GM12878 (cell line): ENCODE measurements around the gene CCDC27. TPM values are rescaled to one million over a fixed set of nuclear protein-coding genes. Genes with fewer than 3 reads are reported as not detected.
"Not testable (repeated sequence)": the region's sequence is repeated elsewhere in the genome, so short reads cannot be mapped to it uniquely, and the experiment has no call there.

Experiments used
- ATAC-seq: fragments of 200-7000 bp; cut with Tn5 transposase; 3 replicates; pipeline ENCODE4 v1.9.1; 2020; ENCODE audit warnings: mild to moderate bottlenecking, moderate library complexity
- BruUV-seq: library from RNA; stranded (reverse); fragments of 400-500 nt; replicated peaks from 2 replicates; lab custom pipeline; 2021; lab: Mats Ljungman, UMichigan
- CTCF ChIA-PET: fragments of 300-600 bp; sonication (Branson Sonifier 250); formaldehyde crosslinking; extraction: SDS; loops from one replicate; lab custom pipeline; 2021; ENCODE audit warnings: inconsistent platforms; lab: Yijun Ruan, JAX
- POLR2A ChIA-PET: fragments of 350-600 bp; formaldehyde crosslinking; extraction: SDS; loops from one replicate; lab custom pipeline; 2021; ENCODE audit warnings: inconsistent platforms; lab: Charles Lee
- RAD21 ChIA-PET: fragments of 300-600 bp; sonication (Branson Sonifier 250); formaldehyde crosslinking; loops from one replicate; lab custom pipeline; 2023; ENCODE audit warnings: antibody characterized with exemption; ENCODE audit not compliant: unreplicated experiment; lab: Charles Lee
- SMC1A ChIA-PET: fragments of 300-600 bp; sonication (Branson Sonifier 250); formaldehyde crosslinking; loops from one replicate; lab custom pipeline; 2023; ENCODE audit not compliant: unreplicated experiment, uncharacterized antibody; lab: Charles Lee
- DNase-seq: peaks from one replicate; pipeline ENCODE4 v3.0.0-alpha.2; 2011; ENCODE audit warnings: low read depth, low spot score
- FAIRE-seq: peaks from 3 replicates; lab custom pipeline; 2011; peaks lifted over from hg19 to GRCh38; lab: Jason Lieb, UNC
- H2AFZ ChIP-seq: 2 replicates; pipeline ENCODE4 v1.6.0; 2011; ENCODE audit warnings: low read depth, low read length, control low read depth; ENCODE audit not compliant: control insufficient read depth
- H3K27ac ChIP-seq: 2 replicates; pipeline ENCODE4 v1.5.1; 2011; ENCODE audit warnings: control low read depth; ENCODE audit not compliant: control insufficient read depth, insufficient read depth
- H3K27me3 ChIP-seq, 2 experiments: replicated peaks in 1 of 2; 2 replicates each; pipeline versions ENCODE4 v1.6.0 to v1.6.1; 2011; ENCODE audit warnings: low read length in 1 of 2; ENCODE audit not compliant: control insufficient read depth in 2 of 2, insufficient read depth in 2 of 2
- H3K36me3 ChIP-seq, 2 experiments: 2 replicates each; pipeline ENCODE4 v1.5.1; 2011; ENCODE audit warnings: low read length in 1 of 2; ENCODE audit not compliant: control insufficient read depth in 2 of 2, insufficient read depth in 2 of 2
- H3K4me1 ChIP-seq: 2 replicates; pipeline ENCODE4 v1.6.1; 2011; ENCODE audit warnings: mild to moderate bottlenecking, low read length, moderate library complexity, mixed read lengths; ENCODE audit not compliant: control insufficient read depth, insufficient read depth
- H3K4me2 ChIP-seq: 2 replicates; pipeline ENCODE4 v1.6.0; 2011; ENCODE audit warnings: control low read depth; ENCODE audit not compliant: control insufficient read depth, insufficient read depth
- H3K4me3 ChIP-seq: fragments of 200-600 bp; sonication (generic); 2 replicates; pipeline ENCODE4 v1.5.1; 2016
- H3K79me2 ChIP-seq: 2 replicates; pipeline ENCODE4 v1.6.0; 2011; ENCODE audit warnings: low read length; ENCODE audit not compliant: control insufficient read depth, insufficient read depth
- H3K9ac ChIP-seq: 2 replicates; pipeline ENCODE4 v1.8.0; 2011; ENCODE audit warnings: low read length, control low read depth, mixed read lengths; ENCODE audit not compliant: control insufficient read depth, insufficient read depth
- H3K9me3 ChIP-seq: replicated peaks from 3 replicates; pipeline ENCODE4 v1.5.1; 2011; ENCODE audit warnings: mild to moderate bottlenecking, low read length; ENCODE audit not compliant: control insufficient read depth, insufficient read depth
- H4K20me1 ChIP-seq: 2 replicates; pipeline ENCODE4 v1.6.0; 2011; ENCODE audit not compliant: control insufficient read depth, insufficient read depth
- IKZF1 ChIP-seq: fragments of 450-650 bp; conservative IDR thresholded peaks from 2 replicates; pipeline ENCODE4 v1.6.1; 2017; ENCODE audit warnings: antibody characterized with exemption, mild to moderate bottlenecking
- RAD21 ChIP-seq: IDR thresholded peaks from 2 replicates; pipeline ENCODE4 v1.6.1; 2011; ENCODE audit warnings: mild to moderate bottlenecking, low read depth, low read length, moderate library complexity; ENCODE audit not compliant: insufficient read depth
- RB1 ChIP-seq: fragments of 450-650 bp; formaldehyde crosslinking; IDR thresholded peaks from 2 replicates; pipeline ENCODE4 v1.6.1; 2017; ENCODE audit warnings: mild to moderate bottlenecking, borderline replicate concordance
- RUNX3 ChIP-seq: IDR thresholded peaks from 2 replicates; pipeline ENCODE4 v1.6.1; 2012; ENCODE audit warnings: low read length, inconsistent platforms
- SMC3 ChIP-seq: IDR thresholded peaks from 2 replicates; pipeline ENCODE4 v1.6.1; 2011; ENCODE audit warnings: low read length, improper control_type of control experiment, borderline replicate concordance
- YY1 ChIP-seq: IDR thresholded peaks from 2 replicates; pipeline ENCODE4 v1.6.1; 2011; ENCODE audit warnings: low read depth, mild to moderate bottlenecking, low read length
- WGBS: methylation state at CpG from one replicate; pipeline ENCODE4 v1.1.6; 2016; ENCODE audit warnings: low lambda C conversion rate; ENCODE audit not compliant: insufficient replicate concordance, insufficient coverage; ENCODE audit errors: missing lambda C conversion rate; 5-methylcytosine and 5-hydroxymethylcytosine counted together
- in situ Hi-C: fragments of 300-500 bp; cut with MboI; formaldehyde crosslinking; loops from 9 replicates; pipeline ENCODE4 v1.14.3; 2018; ENCODE audit warnings: mixed read lengths
- intact Hi-C: fragments of 100-400 bp; cut with micrococcal nuclease; formaldehyde crosslinking; loops from one replicate; pipeline ENCODE4 v1.14.2; 2022; ENCODE audit not compliant: unreplicated experiment
- polyA plus RNA-seq, 11 experiments: library from polyadenylated mRNA; depleted of rRNA in 4 of 11; unstranded in 6 of 11; stranded (reverse) in 5 of 11; fragments of >200 nt; fragmentation: Nextera tagmentation in 4 of 11; fragmentation: Illumina TruSeq in 1 of 11; extraction: Ambion mirVana in 4 of 11; extraction: Trizol in 1 of 11; gene quantifications; 1 replicate in 1 of 11; 2 replicates in 10 of 11; pipeline versions ENCODE4 v1.2.1 to v1.2.3, GENCODE V29; 2011 to 2016; ENCODE audit warnings: inconsistent platforms in 2 of 11, missing spikeins in 2 of 11, low read depth in 1 of 11
- total RNA-seq, 4 experiments: library from RNA; depleted of rRNA in 3 of 4; stranded (reverse); fragments of >200 nt in 3 of 4; fragmentation: Illumina TruSeq in 1 of 4; extraction: Trizol in 1 of 4; gene quantifications; 2 replicates each; pipeline versions ENCODE4 v1.2.1 to v1.2.3, GENCODE V29; 2013 to 2021
- TF ChIP-seq, protein P1 (sequence below), 3 experiments: IDR thresholded peaks in 2 of 3; conservative IDR thresholded peaks in 1 of 3; 2 replicates each; pipeline ENCODE4 v1.5.1; 2011; ENCODE audit warnings: low read depth in 3 of 3, low read length in 3 of 3, mild to moderate bottlenecking in 3 of 3, control low read depth in 2 of 3, moderate library complexity in 2 of 3, inconsistent platforms in 1 of 3, mixed read lengths in 1 of 3; ENCODE audit not compliant: control insufficient read depth in 2 of 3, insufficient read depth in 1 of 3; ENCODE audit errors: extremely low read depth in 1 of 3

Gene CCDC27
- total and polyA plus RNA-seq, 10 of the 15 experiments (the other 5 are each of a cell fraction or from before 2014, with no cell fraction given): 0.05 TPM; not detected in 9

DNA sequence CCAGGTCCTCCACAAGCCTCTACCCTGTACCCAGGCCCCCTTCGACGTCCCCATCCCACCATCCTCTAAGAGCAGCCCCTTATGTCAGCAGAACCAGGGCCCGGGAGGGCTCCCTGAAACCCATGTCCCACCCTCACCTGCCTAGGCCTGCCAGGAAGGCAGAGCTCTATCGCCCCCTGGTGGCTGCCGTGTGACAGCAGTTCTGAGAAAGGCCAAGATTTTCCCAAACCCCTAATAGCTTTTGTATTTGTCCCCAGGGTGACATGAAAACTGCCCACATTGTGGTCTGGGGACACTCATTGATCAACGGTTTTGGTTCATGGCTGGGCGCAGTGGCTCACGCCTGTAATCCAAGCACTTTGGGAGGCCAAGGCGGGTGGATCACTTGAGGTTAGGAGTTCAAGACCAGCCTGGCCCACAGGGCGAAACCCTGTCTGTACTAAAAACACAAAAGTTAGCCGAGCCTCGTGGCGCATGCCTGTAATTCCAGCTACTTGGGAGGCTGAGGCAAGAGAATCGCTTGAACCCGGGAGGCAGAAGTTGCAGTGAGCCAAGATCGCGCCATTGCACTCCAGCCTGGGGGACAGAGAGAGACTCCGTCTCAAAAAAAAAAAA, 27.7 kb upstream of the CCDC27 start:
- intact Hi-C loops: loop anchor here (1.0 to 5.0 kb wide), 4 partner anchors 57 to 232 kb away; no protein-coding TSS in a partner anchor
- WGBS: 26% methylated on average over 18 of the region's 18 CpGs
- TF ChIP-seq RAD21 (peak; percentile 93), RUNX3 (peak; percentile 19; the same call in 1 of the 2 replicates), SMC3 (peak; percentile 85), IKZF1 (peak; percentile 31; the same call in 1 of the 2 replicates), RB1 (0 out of 2 replicates have a peak, but pooled peaks have one; percentile 36), YY1 (peak; percentile 52; the same call in 1 of the 2 replicates)
- TF ChIP-seq, protein P1, sequence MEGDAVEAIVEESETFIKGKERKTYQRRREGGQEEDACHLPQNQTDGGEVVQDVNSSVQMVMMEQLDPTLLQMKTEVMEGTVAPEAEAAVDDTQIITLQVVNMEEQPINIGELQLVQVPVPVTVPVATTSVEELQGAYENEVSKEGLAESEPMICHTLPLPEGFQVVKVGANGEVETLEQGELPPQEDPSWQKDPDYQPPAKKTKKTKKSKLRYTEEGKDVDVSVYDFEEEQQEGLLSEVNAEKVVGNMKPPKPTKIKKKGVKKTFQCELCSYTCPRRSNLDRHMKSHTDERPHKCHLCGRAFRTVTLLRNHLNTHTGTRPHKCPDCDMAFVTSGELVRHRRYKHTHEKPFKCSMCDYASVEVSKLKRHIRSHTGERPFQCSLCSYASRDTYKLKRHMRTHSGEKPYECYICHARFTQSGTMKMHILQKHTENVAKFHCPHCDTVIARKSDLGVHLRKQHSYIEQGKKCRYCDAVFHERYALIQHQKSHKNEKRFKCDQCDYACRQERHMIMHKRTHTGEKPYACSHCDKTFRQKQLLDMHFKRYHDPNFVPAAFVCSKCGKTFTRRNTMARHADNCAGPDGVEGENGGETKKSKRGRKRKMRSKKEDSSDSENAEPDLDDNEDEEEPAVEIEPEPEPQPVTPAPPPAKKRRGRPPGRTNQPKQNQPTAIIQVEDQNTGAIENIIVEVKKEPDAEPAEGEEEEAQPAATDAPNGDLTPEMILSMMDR (IDR thresholded peaks at IDR 0.05 in 2 of 3, conservative IDR thresholded peaks at IDR 0.05 in 1 of 3; ENCODE audit: control insufficient read depth in 2 of 3, extremely low read depth in 1 of 3, insufficient read depth in 1 of 3, low read depth in 3 of 3, low read length in 3 of 3): peak; percentile 87 to 96 (median 95)
- H3K4me1 ChIP-seq, in situ Hi-C loops, H3K9me3 ChIP-seq, H3K79me2 ChIP-seq, H3K9ac ChIP-seq, BruUV-seq, H3K4me3 ChIP-seq, H2AFZ ChIP-seq, POLR2A ChIA-PET, H3K27ac ChIP-seq, H3K36me3 ChIP-seq, H4K20me1 ChIP-seq, H3K4me2 ChIP-seq, H3K27me3 ChIP-seq: not testable (repeated sequence)
- RAD21 ChIA-PET: interaction anchor here (0.6 to 1.5 kb wide), 10 partner anchors 47 to 234 kb away, joined by 3 to 12 read pairs (median 4); no protein-coding TSS in a partner anchor
- SMC1A ChIA-PET: interaction anchor here (0.6 to 1.5 kb wide), 9 partner anchors 47 to 291 kb away, joined by 3 to 10 read pairs (median 5); no protein-coding TSS in a partner anchor
- CTCF ChIA-PET: interaction anchor here (0.6 to 1.9 kb wide), 26 partner anchors 10 to 1099 kb away, joined by 3 to 30 read pairs (median 4); partner anchors contain the start of gene WRAP73
- peak; percentile 81 for ATAC-seq
- peak; percentile 64 for FAIRE-seq
- DNase-seq: peak; percentile 11
